Stimulated activated CD4-positive, alpha-beta T cell treated with anti-CD3 and anti-CD28 coated beads, Interleukin-15, amount 100 ng/mL, for 24 hours (primary cell): ENCODE measurements around the gene MAP2K1.
"Not testable (repeated sequence)": the region's sequence is repeated elsewhere in the genome, so short reads cannot be mapped to it uniquely, and the experiment has no call there.

ENCODE experiments used
- DNase-seq: peaks from one replicate; pipeline ENCODE4 v3.0.0-alpha.2; 2020

MAP2K1 gene

GRCh38 chr15:66386204-66387123 is at the start of gene MAP2K1:
Gene MAP2K1 (plus strand): TSS chr15:66386912. CDS start chr15:66387348, 436 bp downstream.
- DNase-seq = peak; percentile 99

GRCh38 chr15:66348530-66348929 is 38.2 kb upstream of the MAP2K1 start:
- DNase-seq = not testable (repeated sequence)

GRCh38 chr15:66356077-66356358 is 30.7 kb upstream of the MAP2K1 start:
- no peak for DNase-seq

- peak; percentile 98 for DNase-seq
Observed at GRCh38 chr15:66356359-66357236, 30.1 kb upstream of the MAP2K1 start, which contains the start of gene TIPIN. Gene TIPIN (minus strand): TSS chr15:66356685. CDS start chr15:66352947, 3,738 bp downstream.

- DNase-seq = no peak
Observed at GRCh38 chr15:66359740-66360139, 27.0 kb upstream of the MAP2K1 start.

- DNase-seq = not testable (repeated sequence)
Observed at GRCh38 chr15:66361745-66362460, 24.8 kb upstream of the MAP2K1 start.

GRCh38 chr15:66362776-66363175 is 23.9 kb upstream of the MAP2K1 start:
- DNase-seq = no peak

- no peak for DNase-seq
Observed at GRCh38 chr15:66364944-66365528, 21.7 kb upstream of the MAP2K1 start.

- peak; percentile 34 for DNase-seq
Observed at GRCh38 chr15:66369773-66370651, 16.7 kb upstream of the MAP2K1 start.

GRCh38 chr15:66374179-66374578 is 12.5 kb upstream of the MAP2K1 start:
- DNase-seq = no peak

- DNase-seq = no peak
Observed at GRCh38 chr15:66378814-66379430, 7.8 kb upstream of the MAP2K1 start.

- DNase-seq = not testable (repeated sequence)
Observed at GRCh38 chr15:66381376-66381775, 5.3 kb upstream of the MAP2K1 start.

GRCh38 chr15:66387163-66388042 is 691 bp downstream of the MAP2K1 start:
- peak; percentile 90 for DNase-seq

GRCh38 chr15:66388043-66388363 is 1.3 kb downstream of the MAP2K1 start:
- no peak for DNase-seq

- DNase-seq = no peak
Observed at GRCh38 chr15:66388576-66388975, 1.9 kb downstream of the MAP2K1 start.

GRCh38 chr15:66389098-66389858 is 2.6 kb downstream of the MAP2K1 start:
- no peak for DNase-seq

- no peak for DNase-seq
Observed at GRCh38 chr15:66389859-66390381, 3.2 kb downstream of the MAP2K1 start.

GRCh38 chr15:66390678-66391077 is 4.0 kb downstream of the MAP2K1 start:
- peak; percentile 33 for DNase-seq

- not testable (repeated sequence) for DNase-seq
Observed at GRCh38 chr15:66393037-66393436, 6.3 kb downstream of the MAP2K1 start.
